GM19397 (cell line): ENCODE results near the gene ERP44.
"Not testable (repeated sequence)": the region's sequence is repeated elsewhere in the genome, so short reads cannot be mapped to it uniquely, and the experiment has no call there.

Source experiments
- ATAC-seq: cut with Tn5 transposase; IDR thresholded peaks from one replicate; pipeline ENCODE4 v1.9.1; 2021; ENCODE audit warnings: mild to moderate bottlenecking, moderate library complexity; ENCODE audit not compliant: unreplicated experiment

Gene ERP44

DNA sequence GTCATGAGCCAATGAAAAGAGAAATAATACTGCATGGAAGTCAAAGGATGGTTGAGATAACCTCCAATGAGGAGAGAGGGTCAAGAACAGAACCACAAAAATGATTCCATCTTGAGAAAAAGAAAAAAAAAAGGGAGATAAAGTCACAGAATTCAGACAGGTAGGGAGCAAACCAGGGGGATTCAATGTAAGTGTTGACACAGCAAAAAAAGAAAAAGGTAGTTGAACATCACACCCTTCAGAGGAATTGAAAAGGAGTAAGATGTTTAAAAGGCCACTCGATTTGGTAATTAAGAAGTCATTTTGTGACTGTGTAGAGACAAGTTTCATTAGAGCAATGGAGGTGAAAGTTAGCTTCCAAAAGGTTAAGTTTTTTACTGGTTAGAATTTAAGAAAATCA is 79.3 kb downstream of the ERP44 start:
- no peak for ATAC-seq

DNA sequence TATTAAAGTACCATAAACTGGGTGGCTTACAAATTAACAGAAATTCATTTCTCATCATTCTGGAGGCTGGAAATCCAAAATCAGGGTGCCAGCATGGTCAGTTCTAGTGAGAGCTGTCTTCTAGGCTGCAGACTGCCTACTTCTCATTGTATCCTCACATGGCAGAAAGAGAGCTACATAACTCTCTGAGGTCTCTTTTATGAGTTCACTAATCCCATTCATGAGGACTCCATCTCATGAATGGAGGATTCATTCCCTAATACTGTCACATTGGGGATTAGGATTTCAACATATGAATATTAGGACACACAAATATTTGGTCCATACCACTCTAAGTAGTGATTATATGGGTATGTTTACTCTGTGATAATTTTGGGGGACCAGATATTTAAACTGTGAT is 84.0 kb downstream of the ERP44 start:
- ATAC-seq, result no peak

DNA sequence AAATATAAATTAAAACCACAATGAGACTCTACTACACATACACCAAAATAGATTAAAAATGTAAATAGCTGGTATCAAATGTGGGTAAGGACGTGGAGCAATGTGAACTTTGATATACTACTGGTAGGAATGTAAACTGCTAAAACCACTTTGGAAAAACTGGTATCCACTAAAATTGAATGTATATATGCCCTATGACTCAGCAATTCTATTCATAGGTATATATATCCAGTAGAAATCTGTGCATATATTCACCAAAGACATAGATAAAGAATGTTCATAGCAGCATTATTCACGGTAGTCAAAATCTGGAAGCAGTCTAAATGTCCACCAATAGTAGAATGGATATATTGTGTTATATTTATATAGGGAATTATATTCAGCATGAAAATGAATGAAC is 85.2 kb downstream of the ERP44 start:
- no peak for ATAC-seq

DNA sequence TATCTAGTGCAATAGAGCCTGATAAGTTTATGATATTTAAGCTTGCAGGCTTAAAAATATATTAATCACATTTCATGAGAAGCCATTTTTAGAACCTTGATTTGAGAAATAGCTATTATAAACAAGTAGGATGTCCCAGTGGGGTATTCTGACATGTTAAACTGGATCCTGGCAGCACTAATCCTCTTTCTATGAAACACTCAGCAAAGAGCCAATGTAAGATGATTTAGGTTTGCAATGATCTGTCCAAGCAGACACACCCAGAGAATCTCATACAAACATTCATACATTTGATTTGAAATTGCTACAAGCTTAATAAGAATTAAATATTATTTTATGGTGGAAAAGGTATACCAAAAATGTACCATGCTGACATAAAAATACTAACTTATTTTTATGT is 86.5 kb downstream of the ERP44 start:
- no peak for ATAC-seq

DNA sequence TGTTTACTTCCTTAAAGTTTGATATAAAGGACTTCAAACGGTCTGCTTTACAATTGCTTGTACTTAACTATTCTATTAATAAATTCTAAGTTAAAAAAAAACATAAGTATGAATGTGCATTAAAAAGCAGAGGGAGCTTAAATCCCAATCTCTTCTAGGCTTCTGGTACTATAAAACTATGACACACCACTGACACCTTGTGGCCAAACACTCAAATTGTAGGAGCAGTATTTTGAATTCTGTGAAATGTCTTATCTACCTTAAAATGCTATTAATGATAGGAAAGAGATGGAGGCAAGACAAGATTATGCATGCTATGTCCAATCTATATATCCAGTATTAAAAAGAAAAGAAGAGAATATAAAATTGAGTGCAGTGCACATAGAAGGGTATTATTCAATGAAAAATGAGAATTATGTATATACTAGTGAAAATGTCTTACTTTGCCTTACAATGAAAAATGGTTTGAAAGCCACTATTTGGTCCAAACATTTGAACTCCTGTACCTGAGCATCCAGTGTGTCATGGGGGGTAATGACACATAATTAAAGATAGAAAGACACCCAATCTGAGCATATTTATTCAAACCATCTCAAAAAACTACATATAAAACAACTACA is 87.6 kb downstream of the ERP44 start:
- no peak for ATAC-seq

DNA sequence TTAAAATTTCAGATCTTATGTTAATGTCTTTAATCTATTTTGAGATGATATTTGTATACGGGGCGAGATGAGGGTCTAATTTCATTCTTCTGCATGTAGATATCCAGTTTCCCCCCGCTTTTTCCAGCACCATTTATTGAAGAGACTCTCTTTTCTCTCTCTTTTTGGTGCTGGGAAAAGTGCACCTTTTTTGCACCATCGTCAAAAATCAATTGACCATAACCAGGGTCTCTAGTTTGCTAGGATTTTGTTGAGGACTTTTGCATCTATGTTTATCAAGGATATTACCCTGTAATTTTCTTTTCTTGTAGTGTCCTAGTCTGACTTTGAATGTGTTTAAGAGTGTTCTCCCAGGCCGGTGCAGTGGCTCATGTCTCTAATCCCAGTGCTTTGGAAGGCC is 99.0 kb downstream of the ERP44 start:
- ATAC-seq, result no peak

DNA sequence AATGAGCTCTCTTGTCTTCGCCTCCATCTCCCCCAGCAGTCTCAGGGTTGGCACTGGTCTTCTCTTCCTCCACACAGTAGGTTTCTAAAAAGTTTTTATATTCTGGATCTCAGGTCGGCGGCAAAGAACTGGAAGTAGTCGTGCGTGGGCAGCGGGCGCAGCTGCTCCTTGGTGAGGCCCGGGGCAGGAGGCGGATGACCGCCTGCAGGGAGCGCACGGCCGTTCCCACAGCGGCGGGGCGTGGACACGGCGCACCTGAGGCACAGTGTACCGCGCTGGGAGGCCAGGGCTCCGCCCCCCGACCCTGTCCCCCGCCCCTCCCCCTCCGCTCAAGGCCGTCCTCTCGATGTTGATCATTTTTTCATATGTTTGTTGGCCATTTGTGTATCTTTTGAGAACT is 99.9 kb downstream of the ERP44 start:
- no peak for ATAC-seq

DNA sequence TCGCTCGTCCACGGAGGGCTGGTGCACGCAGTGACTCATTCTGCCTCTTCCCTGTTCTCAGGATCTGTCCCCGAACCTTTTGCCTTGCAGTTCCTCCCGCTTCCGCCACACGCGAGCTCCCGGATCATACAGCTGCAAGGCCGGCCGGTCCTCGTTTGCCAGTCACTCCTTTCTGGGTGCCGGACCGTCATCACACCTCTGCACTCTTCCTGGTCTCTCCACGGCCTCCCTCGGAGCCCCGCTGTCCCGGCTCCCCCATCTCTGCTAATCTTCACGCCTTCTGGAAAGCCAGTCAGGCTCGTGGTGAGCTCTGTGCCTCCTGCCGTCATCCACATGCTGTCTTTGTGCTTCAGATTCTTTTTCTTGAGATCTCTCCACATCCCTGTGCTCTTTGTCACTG is 100.5 kb downstream of the ERP44 start:
- no peak for ATAC-seq

DNA sequence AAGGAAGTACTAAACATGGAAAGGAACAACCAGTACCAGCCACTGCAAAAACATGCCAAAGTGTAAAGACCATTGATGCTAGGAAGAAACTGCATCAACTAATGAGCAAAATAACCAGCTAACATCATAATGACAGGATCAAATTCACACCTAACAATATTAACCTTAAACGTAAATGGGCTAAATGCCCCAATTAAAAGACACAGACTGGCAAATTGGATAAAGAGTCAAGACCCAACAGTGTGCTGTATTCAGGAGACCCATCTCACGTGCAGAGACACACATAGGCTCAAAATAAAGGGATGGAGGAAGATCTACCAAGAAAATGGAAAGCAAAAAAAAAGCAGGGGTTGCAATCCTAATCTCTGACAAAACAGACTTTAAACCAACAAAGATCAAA is 108.3 kb downstream of the ERP44 start:
- not testable (repeated sequence) for ATAC-seq

DNA sequence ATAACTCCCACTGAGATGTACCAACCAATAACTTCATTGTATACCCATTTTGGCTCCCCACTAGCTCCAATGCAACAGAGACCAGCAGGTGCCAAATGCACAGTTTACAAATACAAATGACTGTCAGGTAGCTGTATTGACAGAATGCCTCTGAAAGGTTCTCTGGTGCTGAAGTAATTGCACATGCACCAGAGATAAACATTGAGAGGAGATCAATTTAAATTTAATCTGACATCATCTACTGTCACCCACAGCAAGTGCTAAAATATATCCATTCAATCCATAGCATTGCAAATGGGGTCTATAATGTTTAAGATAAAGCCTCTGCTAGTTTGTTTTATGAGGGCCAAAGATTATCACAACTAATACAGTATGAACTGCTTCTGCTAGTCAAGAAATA is 112.2 kb downstream of the ERP44 start:
- no peak for ATAC-seq

DNA sequence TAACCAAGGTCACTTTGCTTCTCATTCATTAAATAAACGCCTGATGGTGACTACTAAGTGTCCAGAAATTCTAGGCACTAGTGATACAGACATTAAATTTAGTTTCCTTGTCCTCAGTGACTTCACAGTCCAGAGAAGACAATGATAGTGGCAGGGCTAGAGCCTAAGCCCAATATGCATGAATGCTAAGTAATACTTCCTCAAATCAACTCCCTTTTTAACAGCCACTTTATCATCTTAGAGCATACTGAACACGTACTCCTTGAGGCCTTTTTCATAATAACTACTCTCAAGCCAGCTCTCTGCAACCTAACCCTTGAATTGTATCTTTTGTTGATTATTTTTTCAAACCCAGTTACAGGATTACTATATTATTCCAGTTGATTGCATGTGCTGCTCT is 118.2 kb downstream of the ERP44 start:
- no peak for ATAC-seq

DNA sequence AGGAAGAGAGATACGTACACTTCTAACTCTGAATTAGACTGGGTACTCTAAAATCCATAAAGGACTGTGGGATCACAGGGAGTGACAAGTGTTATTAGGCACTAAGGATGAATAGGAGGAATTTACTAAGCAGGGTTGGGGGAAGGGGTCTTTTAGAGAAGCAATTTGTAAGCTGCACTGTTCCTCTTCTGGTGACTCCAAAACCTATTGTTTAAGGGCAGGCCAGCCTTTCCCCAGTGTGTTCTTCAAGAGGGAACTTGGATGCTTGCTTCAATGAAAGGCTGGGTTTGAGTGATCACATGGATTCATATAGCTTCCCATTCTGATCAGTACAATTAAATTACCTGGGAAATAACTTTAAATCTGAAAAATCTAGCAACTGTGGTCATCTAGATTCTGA is 120.6 kb downstream of the ERP44 start:
- no peak for ATAC-seq

DNA sequence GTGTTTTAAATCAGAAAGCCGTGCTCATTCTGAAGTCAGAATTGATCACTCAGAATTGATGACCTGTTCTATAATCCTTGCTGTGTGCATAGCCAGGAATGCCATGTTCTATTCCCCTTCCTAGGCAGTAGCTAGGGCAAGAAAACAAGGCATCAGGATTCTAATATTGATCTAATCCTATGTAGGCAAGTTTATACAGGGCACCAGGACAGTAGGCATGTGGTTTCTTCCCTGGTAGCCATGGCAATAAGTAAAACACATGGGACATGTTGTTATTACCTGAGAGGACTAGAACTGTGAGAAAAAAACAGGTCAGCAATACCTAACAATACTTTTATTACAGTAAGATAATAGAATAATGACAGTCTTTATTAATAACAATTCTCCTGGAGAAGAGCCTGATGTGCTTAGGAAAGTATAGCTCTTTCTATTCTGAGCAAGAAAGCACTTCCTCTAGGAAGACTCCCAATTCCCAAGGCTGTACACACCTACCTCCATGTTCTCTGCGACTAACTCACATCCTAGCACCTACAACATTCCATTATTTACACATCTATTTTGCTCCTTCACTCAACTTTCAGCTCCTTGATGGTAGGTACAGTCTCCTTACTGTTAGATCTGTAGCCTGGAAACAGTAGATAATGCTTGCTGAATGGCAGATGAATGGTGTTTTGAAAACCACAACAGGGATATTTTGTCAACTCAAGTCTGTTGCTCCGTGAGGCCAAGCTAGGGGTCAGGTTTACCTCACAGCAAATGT is 121.6 kb downstream of the ERP44 start:
- no peak for ATAC-seq

DNA sequence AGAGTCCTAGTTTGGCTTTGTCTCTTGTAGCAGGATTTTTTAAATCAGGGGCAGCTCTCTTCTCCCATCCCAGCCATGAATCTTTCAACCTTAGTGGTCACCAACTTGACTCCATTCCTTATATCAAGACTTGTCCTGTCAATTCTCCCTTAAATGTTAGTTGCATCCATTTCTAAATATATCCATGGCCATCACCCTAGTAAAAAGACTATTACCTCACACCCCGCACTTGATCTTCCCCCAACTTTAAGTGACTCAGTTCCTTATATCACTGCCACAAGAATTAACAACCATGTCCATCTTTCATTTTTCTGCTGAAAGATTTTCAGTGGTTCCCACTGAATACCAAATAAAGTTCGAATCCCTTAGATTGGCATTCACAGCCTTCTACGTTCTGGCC is 125.3 kb downstream of the ERP44 start:
- ATAC-seq, result no peak

DNA sequence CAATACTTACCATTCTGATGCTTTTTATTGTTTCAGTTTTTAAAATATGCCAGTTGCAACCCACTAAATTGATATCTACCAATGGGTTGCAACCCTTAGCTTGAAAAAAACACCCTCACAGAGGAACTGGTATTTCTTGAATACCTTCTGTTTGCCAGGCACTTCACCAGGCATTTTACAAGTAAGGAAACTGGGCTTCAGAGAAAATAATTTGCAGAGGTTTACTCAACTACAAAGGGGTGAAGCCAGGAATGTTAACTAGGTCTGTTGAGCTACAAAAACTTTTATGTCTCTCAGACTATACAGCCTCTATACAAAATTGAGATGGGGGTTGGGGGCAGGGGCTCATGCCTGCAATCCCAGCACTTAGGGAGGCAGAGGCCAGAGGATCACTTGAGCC is 127.4 kb downstream of the ERP44 start:
- ATAC-seq, result no peak

DNA sequence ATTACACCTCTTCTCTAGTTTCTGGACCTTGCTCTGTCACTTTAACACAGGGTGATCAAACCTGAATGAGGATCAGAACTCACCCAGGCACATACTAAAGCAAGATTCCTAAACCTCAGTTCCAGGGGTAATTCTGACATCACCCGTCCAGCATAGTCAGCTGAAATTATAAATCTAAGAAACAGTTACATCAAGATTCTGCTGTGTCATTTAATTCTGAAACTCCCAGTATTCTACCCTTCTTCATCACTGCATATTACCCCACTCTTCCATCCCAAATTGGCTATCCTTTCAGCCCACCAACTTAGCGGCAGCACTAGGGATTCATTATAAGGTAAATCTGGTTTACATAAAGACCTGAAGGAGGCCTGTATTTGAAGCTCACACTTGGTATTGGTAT is 128.3 kb downstream of the ERP44 start:
- ATAC-seq, result no peak

DNA sequence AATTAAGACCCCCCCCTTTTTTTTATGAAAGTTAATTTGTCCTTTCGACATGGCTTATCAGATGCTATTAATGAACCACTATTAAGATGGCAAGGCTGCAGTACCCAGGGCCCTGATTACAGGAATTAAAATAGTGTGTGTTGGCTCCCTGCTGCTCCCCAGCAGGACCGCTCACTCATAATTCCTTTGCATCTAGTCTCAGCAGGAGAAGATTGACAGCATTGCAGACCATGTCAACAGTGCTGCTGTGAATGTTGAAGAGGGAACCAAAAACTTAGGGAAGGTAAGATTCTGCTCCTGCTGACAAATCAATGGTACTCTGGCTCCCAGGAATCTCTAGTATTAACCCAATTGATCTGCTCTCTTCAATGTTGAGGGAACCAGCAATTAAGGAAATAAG is 131.3 kb downstream of the ERP44 start:
- ATAC-seq, result no peak

DNA sequence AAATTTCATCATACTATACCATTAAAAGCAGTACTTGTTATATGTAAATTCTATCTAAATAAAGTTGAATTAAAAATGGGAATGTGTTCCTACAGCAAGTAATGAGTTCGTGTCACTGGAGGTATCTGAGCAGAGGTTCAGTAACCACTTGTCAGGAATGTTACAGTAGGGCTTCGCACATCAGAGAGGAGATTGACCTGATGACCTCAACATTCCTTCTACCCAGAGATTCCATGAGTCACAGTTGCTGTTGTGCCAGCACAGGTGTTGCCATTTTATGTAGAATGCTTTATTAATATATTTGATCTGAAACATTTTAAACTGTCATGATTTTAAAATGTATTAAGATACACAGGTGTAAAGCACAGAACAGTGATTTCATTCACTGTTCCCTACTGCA is 132.1 kb downstream of the ERP44 start:
- ATAC-seq, result no peak

DNA sequence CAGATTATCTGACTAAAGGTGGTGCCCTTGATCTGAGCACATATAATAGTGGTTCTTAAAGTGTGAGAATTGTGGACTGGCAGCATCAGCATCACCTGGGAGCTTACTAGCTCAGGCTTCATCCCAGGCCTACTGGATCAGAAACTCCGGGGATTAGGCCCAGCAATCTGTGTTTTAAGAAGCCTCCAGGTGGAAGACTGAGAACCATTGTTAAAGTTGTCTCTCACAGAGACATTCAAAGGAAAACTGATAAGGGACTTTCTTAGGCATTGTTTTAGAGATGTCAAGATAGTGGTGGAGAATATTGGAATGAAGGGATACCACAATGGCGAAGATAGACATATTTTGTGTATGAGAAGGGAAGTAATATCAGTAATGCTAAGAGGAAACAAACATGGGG is 132.8 kb downstream of the ERP44 start:
- ATAC-seq, result no peak

DNA sequence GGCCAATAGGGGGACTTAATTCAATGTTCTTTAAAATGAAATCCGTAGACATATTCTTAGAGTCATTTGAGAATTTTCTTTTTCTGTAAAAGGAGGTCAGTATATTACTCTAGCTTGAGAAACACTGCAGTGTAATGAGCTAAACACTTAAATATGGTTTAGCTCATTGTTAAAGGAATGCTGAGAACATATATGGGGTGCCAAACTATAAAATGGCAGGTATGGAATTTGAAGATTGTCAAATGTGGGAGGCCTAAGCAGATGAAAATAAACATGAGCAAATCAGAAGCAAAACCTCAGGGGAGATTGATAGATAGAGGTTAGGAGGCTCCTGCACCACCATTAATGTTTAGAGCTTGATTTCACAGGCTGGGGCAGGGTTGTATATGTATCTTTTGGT is 134.5 kb downstream of the ERP44 start:
- no peak for ATAC-seq

DNA sequence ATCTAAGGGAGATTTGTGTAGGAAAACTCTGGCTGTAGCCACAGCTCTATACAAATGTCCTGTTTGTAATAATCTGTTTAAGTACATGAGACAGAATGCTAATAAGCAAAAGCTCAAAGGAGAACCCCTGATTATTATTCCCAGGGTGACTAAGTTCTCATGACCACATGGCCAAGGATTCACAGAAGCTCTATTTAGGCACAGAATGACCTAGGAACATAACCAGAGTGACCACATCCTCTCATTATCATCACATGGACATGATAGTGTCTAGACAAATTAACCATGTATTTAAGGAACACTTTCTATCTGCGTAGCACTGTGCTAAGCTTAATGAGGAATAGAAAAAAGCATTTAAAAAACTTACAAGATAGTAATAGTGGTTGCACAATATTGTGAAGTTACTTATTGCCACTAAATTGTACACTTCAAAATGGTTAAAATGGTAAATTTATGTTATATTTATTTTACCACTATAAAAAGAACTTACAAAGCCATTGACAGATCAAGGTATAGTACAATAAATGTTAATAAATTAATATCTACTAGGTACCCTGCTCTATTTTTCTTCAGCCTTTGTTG is 136.0 kb downstream of the ERP44 start:
- ATAC-seq, result no peak

DNA sequence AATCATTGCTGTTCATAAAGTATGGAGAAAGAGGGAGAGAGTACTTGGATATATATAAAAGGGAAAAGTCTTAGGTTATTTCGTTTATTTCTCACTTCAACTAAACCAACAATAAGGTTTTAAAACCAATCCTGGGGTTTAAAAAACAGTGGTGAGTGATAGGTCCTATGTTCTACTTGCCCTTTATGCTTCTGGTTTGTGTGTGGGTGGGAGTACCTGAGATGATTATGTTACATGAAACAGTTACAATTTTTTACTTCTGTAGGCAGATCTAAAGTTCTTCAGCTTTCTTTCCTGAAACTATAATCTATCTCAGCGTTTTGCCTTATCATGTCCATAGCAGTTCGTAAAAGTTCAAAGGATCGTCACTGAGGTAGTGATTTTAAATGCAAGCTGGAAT is 143.2 kb downstream of the ERP44 start:
- ATAC-seq, result no peak

DNA sequence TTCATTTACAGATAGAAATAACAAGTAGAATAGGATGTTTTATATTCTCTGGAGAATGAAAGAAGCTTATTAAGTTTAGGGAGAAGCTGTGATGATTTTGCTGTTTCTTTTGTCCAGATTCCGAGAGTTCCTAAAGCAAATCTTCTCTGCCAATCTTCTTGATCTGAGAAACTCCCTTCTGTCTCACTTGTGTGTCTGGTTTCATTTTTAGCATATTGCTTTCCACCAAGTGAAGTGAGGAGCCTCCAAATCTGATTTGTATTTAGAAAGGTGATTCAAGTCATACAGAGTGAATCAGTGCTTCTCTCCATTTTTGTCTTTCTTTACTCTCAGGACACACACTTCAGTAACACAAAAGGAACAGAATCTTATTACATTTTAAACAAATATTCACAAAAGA is 144.0 kb downstream of the ERP44 start:
- no peak for ATAC-seq
